Measurements from ENCODE around the gene FNDC3A.
A peak's percentile ranks its signal among the peaks of the same experiment; 100 is the strongest.

FNDC3A gene

GRCh38 chr13:49220856-49221589, 245.3 kb downstream of the FNDC3A start:
- no peak for DNase-seq

- no peak for DNase-seq
These were observed 245.9 kb downstream of the FNDC3A start for GRCh38 chr13:49221590-49221965.

GRCh38 chr13:49225223-49226042, 249.7 kb downstream of the FNDC3A start:
- DNase-seq = no peak

- no peak for DNase-seq
These were observed 250.9 kb downstream of the FNDC3A start for GRCh38 chr13:49226613-49227012.

DNA sequence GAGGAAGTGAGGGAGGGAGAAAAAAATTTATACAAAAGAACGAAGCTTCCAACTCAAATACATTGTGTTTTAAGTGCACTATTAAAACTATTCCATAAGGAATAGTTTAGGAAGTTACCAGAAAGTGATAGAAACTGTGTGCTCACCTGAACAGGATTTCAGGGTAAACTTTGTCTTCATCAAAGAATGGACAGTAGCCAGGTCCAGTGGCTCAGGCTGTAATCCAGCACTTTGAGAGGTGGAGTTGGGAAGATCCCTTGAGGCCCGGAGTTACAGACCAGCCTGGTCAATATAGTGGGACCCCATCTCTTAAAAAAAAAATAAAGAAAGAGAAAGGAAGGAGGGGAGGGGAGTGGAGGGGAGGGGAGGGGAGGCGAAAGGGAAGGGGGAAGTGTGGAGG, 259.0 kb downstream of the FNDC3A start:
- no peak for DNase-seq

DNA sequence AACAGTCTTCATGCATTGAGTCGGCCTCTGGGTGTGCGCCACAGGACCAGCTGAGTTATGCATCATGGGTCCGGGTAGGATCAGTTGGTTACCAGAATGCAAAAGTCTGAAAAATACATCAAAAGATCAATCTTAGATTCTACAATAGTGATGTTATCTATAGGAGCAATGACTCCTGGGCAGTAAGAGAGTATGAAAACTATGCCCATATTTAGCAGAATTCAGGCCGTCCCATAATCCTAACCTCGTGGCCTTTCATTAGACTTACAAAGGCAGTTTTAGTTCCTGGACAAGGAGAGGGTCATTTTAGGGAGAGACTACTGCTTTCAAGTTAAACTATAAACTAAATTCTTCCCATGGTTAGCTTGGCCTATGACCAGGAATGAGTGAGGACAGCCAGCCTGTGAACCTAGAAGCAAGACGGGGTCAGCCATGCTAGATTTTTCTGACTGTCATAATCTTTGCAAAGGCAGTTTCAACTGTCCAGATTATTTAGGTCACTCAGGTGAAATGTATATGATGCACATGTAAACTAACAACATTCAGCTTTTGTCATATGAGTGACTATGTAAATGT, 260.2 kb downstream of the FNDC3A start:
- DNase-seq = no peak

DNA sequence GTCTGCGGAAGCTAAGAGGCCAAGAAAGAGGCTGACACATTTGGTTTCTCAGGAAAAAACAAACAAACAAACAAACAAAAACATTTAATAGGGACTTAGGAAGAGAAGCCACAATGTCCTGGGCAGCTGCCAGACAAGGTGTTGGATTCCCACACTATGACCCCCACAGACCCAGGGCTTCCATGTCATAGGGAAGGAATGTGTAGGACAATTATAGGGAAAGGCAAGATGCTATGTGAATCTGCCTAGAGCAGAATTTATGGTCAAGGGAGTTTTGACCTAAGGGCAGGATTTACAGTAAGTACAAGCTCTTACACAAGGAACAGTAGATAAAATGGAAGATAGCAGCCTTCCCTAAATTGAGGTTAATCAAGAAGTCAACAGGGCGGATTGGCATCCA, 262.9 kb downstream of the FNDC3A start:
- no peak for DNase-seq

- no peak for DNase-seq
These were observed 264.3 kb downstream of the FNDC3A start for GRCh38 chr13:49240017-49240416.

GRCh38 chr13:49241296-49241695, 265.6 kb downstream of the FNDC3A start:
- no peak for DNase-seq

GRCh38 chr13:49245101-49245500, 269.4 kb downstream of the FNDC3A start:
- no peak for DNase-seq

DNA sequence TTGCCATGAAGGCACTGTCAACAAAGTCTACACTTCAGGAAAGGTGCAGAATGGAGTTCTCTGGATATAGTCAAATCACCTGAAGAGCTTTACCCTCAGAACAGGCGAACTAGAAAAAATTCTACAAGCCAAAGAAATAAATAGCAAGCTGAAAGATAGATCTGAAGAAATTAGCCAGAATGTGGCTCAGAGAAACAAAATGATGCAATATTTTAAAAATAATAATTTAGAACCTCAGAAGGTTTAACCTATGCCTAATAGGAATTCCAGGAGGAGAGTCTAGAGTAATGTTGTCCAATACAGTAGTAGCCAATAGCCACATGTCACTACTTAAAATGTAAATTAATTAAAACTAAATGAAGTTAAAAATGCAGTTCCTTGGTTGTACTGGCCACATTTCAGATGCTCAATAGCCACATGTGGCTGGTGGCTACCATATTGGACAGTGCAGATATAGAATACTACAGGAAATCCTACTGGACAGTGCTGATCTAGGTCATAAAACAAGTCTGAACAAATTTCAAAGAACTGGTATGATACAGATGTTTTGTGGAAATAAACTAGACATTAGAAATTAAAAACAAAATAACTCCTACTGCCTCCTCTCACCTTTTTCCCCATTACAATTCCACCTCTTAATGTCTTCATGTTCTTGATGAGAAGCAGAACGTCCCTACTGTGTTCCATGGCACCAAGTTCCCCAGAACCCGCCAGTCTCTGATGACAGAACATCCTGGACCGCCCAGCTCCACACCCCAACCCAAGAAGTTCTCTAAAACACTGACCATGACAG, 271.3 kb downstream of the FNDC3A start:
- DNase-seq = no peak

- DNase-seq = peak; percentile 78
These were observed 272.2 kb downstream of the FNDC3A start, which contains the start of gene CDADC1 for GRCh38 chr13:49247643-49248621. CDADC1 (plus strand) TSS chr13:49247925; CDS start chr13:49248038, 113 bp downstream.

- DNase-seq = no peak
These were observed 272.9 kb downstream of the FNDC3A start for GRCh38 chr13:49248622-49249002.

DNA sequence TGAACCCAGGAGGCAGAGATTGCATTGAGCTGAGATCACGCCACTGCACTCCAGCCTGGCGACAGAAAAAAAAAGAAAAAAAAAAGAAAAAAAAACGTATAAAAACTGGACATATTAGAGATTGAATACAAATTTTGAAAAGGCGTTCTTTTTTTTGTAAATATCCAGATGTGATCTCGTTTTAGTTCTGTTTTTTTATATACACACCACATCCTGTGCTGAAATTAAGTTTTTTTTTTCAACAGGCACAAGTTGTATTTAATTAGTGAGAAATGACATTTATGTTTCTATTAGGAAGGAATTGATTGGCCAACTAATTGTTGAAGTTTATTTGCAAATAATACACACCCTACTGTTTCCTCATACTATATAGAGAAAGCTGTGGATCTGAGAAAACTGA, 275.6 kb downstream of the FNDC3A start:
- DNase-seq = no peak

DNA sequence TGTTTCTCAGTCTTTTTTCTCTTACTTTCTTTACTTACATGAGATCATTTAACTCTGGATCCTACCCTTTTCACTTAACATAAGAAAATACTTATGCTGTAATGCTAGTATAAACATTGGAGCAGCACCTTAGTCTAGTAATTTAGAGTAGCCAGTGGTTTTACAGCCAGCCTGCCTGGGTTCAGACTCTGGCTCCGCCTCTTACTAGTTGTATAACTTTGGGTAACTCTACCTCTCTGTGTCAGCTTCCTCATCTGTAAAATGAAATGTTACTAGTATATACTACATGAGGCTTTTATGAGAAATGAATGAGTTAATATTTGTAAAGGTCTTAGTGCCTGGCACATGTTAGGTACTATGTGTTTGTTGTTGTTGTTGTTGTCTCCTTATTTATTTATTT, 277.6 kb downstream of the FNDC3A start:
- no peak for DNase-seq

DNA sequence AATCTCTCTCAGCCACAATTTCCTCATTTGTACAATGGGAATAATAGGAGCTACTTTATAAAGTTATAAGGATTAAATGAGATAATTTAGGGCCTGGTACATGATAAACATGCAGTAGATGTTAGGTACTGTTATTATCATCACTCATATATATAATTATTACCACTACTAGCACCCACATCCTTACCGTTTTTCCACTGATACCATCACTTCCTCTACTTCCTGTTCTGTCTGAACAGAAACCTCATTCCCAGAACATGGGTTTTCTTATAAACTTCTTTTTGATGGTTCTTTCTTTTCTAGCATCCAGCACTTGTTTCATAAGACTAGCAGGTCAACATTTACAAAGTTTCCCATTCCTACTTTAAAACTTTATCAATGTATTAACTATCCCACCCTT, 278.3 kb downstream of the FNDC3A start:
- DNase-seq = no peak

GRCh38 chr13:49256841-49257240, 281.1 kb downstream of the FNDC3A start:
- DNase-seq = no peak

DNA sequence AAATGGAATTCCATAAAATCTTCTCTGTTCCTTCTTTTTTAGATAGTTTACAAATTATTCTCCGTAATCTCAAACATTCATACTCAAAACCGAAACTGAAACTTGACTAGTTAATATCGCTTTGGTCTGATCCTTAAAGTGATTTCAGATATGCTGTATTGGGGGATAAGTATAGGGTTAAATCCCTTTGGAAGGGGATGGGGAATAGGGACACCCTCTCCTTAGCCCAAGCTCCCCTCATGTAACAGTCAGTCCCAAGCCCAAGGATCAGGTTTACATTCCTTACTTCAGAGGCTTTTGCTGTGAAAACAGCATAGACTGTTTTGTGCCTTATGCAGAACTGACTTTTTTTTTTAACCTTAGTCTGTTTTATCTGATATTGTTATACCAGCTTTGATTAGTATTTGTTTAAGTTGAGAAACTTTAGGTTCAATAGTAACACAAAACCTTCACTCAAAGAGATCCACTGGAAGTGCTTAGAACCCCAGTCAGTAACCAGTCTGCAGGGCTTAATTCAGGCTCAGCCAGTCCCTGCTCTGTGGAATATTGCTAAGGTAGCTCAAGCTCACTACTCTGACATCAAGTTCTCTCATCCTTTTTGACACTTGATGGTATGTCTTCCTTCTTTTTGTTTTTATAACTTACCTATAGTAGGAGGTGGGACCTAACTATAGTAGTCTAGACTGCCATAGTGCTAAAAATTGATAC, 282.5 kb downstream of the FNDC3A start:
- no peak for DNase-seq

All from NCI-H1105 treated with DMSO at 0.1 percent for 48 hours (cell line).